IMR-90 (cell line): ENCODE measurements around the gene PSEN2. TPM values are rescaled to one million over a fixed set of nuclear protein-coding genes. Genes with fewer than 3 reads are reported as not detected.

ENCODE experiments used
- ATAC-seq: fragments of 200-7000 bp; cut with Tn5 transposase; 2 replicates; pipeline ENCODE4 v1.9.1; 2020; ENCODE audit warnings: low read depth, mild to moderate bottlenecking, moderate library complexity
- BruUV-seq: library from RNA; stranded (reverse); fragments of 400-500 nt; replicated peaks from 2 replicates; lab custom pipeline; 2021; lab: Mats Ljungman, UMichigan
- CTCF ChIA-PET: fragments of 300-600 bp; formaldehyde crosslinking; extraction: SDS; loops from one replicate; lab custom pipeline; 2021; ENCODE audit warnings: antibody characterized with exemption; lab: Yijun Ruan, JAX
- POLR2A ChIA-PET: fragments of 300-600 bp; sonication (Branson Sonifier 250); formaldehyde crosslinking; loops from one replicate; lab custom pipeline; 2022; ENCODE audit warnings: antibody characterized with exemption; ENCODE audit not compliant: unreplicated experiment; lab: Charles Lee
- DNase-seq: peaks from one replicate; pipeline ENCODE4 v3.0.0; 2013
- H2AFZ ChIP-seq: replicated peaks from 2 replicates; pipeline ENCODE3; 2013; ENCODE audit warnings: low read length, mild to moderate bottlenecking; ENCODE audit not compliant: poor library complexity
- H2AK5ac ChIP-seq: 2 replicates; pipeline ENCODE4 v1.6.1; 2013; ENCODE audit warnings: low read depth, low read length, inconsistent platforms
- H2AK9ac ChIP-seq: replicated peaks from 2 replicates; pipeline ENCODE3; 2013; ENCODE audit warnings: mild to moderate bottlenecking, low read depth, low read length, moderate library complexity; ENCODE audit not compliant: poor library complexity
- H2BK120ac ChIP-seq: 2 replicates; pipeline ENCODE4 v1.6.1; 2013; ENCODE audit warnings: low read depth, low read length, inconsistent platforms
- H2BK15ac ChIP-seq: 3 replicates; pipeline ENCODE4 v1.6.1; 2013; ENCODE audit warnings: low read depth, low read length, inconsistent platforms
- H2BK20ac ChIP-seq: 2 replicates; pipeline ENCODE4 v1.6.1; 2013; ENCODE audit warnings: low read depth, mild to moderate bottlenecking, inconsistent platforms, low read length, moderate library complexity
- H2BK5ac ChIP-seq: 2 replicates; pipeline ENCODE4 v1.6.1; 2013; ENCODE audit warnings: mild to moderate bottlenecking, low read depth, low read length, inconsistent platforms; ENCODE audit not compliant: poor library complexity, severe bottlenecking
- H3K14ac ChIP-seq: replicated peaks from 2 replicates; pipeline ENCODE4 v1.6.1; 2013; ENCODE audit warnings: low read depth, low read length, inconsistent platforms
- H3K18ac ChIP-seq: 2 replicates; pipeline ENCODE4 v1.6.1; 2013; ENCODE audit warnings: low read depth, low read length, control low read depth
- H3K23ac ChIP-seq: 2 replicates; pipeline ENCODE4 v1.6.1; 2013; ENCODE audit warnings: low read depth, low read length, inconsistent platforms
- H3K27ac ChIP-seq: 2 replicates; pipeline ENCODE4 v1.5.1; 2013; ENCODE audit warnings: mild to moderate bottlenecking, control low read depth, low read length; ENCODE audit not compliant: insufficient read depth
- H3K27me3 ChIP-seq: 2 replicates; pipeline ENCODE4 v1.6.1; 2013; ENCODE audit warnings: low read length; ENCODE audit not compliant: control insufficient read depth, insufficient read depth
- H3K36me3 ChIP-seq: 2 replicates; pipeline ENCODE4 v1.6.1; 2013; ENCODE audit warnings: low read length, mixed read lengths; ENCODE audit not compliant: control insufficient read depth, insufficient read depth
- H3K4ac ChIP-seq: 2 replicates; pipeline ENCODE4 v1.6.1; 2013; ENCODE audit warnings: low read depth, low read length, inconsistent platforms
- H3K4me1 ChIP-seq: 2 replicates; pipeline ENCODE4 v1.6.1; 2013; ENCODE audit warnings: low read length, mixed read lengths; ENCODE audit not compliant: control insufficient read depth, insufficient read depth
- H3K4me2 ChIP-seq: 2 replicates; pipeline ENCODE4 v1.6.1; 2013; ENCODE audit warnings: low read depth, mild to moderate bottlenecking, control low read depth, low read length, moderate library complexity
- H3K4me3 ChIP-seq: 2 replicates; pipeline ENCODE4 v1.5.1; 2013; ENCODE audit warnings: low read depth, mild to moderate bottlenecking, control low read depth, low read length, moderate library complexity; ENCODE audit not compliant: insufficient read depth
- H3K56ac ChIP-seq: 2 replicates; pipeline ENCODE4 v1.6.1; 2013; ENCODE audit warnings: low read length, inconsistent platforms; ENCODE audit not compliant: insufficient read depth; ENCODE audit errors: extremely low read depth
- H3K79me1 ChIP-seq, 2 experiments: 2 replicates each; pipeline ENCODE4 v1.6.1; 2013; ENCODE audit warnings: low read length in 2 of 2, inconsistent platforms in 1 of 2, low read depth in 1 of 2
- H3K9ac ChIP-seq: 2 replicates; pipeline ENCODE4 v1.6.1; 2013; ENCODE audit warnings: low read depth, low read length, control low read depth
- H3K9me1 ChIP-seq: 2 replicates; pipeline ENCODE4 v1.6.1; 2013; ENCODE audit warnings: low read length, inconsistent platforms; ENCODE audit not compliant: insufficient read depth
- H3K9me3 ChIP-seq: 2 replicates; pipeline ENCODE4 v1.6.1; 2013; ENCODE audit warnings: low read length; ENCODE audit not compliant: control insufficient read depth, insufficient read depth
- H4K20me1 ChIP-seq: 2 replicates; pipeline ENCODE4 v1.6.1; 2013; ENCODE audit warnings: low read length, inconsistent platforms; ENCODE audit not compliant: insufficient read depth
- H4K5ac ChIP-seq: 2 replicates; pipeline ENCODE4 v1.6.1; 2013; ENCODE audit warnings: mild to moderate bottlenecking, low read depth, low read length, control low read depth
- H4K8ac ChIP-seq, 2 experiments: 2 replicates each; pipeline ENCODE4 v1.6.1; 2013; ENCODE audit warnings: low read depth in 2 of 2, low read length in 2 of 2, control low read depth in 1 of 2, inconsistent platforms in 1 of 2
- H4K91ac ChIP-seq: 2 replicates; pipeline ENCODE4 v1.6.1; 2013; ENCODE audit warnings: low read depth, low read length, inconsistent platforms; ENCODE audit not compliant: insufficient read depth
- RCOR1 ChIP-seq: IDR thresholded peaks from 2 replicates; pipeline ENCODE4 v1.6.1; 2012; ENCODE audit warnings: mild to moderate bottlenecking, low read length, improper control_type of control experiment; ENCODE audit not compliant: insufficient replicate concordance
- WGBS, 2 experiments: methylation state at CpG; one replicate each; pipeline versions ENCODE4 v1.1.5 to v1.1.7; 2013; ENCODE audit warnings: missing lambda C conversion rate in 2 of 2; ENCODE audit not compliant: insufficient read length in 1 of 2; ENCODE audit errors: extremely low coverage in 2 of 2; 5-methylcytosine and 5-hydroxymethylcytosine counted together
- dilution Hi-C: fragments of 300-500 bp; cut with HindIII; formaldehyde crosslinking; loops from one replicate; pipeline ENCODE4 v1.14.3; 2018; ENCODE audit warnings: low sequenced_read_pairs; ENCODE audit not compliant: unreplicated experiment
- in situ Hi-C: fragments of 300-500 bp; cut with MboI; formaldehyde crosslinking; loops from 3 replicates; pipeline ENCODE4 v1.14.3; 2019; ENCODE audit warnings: low sequenced_read_pairs, inconsistent platforms, mixed read lengths
- intact Hi-C: fragments of 100-400 bp; cut with micrococcal nuclease; formaldehyde crosslinking; loops from 2 replicates; pipeline ENCODE4 v1.10.0; 2022
- polyA plus RNA-seq, 3 experiments: library from polyadenylated mRNA; depleted of rRNA; stranded (reverse); fragments of >200 nt; gene quantifications; 2 replicates each; pipeline ENCODE4 v1.2.3, GENCODE V29; 2012; ENCODE audit warnings: low replicate concordance in 1 of 3
- total RNA-seq: library from RNA; depleted of rRNA; stranded (reverse); fragments of >200 nt; gene quantifications from 2 replicates; pipeline ENCODE4 v1.2.3, GENCODE V29; 2012

Gene PSEN2
- total and polyA plus RNA-seq, 2 of the 4 experiments (the other 2 are of a cell fraction): 15.0 to 24.4 TPM

DNA sequence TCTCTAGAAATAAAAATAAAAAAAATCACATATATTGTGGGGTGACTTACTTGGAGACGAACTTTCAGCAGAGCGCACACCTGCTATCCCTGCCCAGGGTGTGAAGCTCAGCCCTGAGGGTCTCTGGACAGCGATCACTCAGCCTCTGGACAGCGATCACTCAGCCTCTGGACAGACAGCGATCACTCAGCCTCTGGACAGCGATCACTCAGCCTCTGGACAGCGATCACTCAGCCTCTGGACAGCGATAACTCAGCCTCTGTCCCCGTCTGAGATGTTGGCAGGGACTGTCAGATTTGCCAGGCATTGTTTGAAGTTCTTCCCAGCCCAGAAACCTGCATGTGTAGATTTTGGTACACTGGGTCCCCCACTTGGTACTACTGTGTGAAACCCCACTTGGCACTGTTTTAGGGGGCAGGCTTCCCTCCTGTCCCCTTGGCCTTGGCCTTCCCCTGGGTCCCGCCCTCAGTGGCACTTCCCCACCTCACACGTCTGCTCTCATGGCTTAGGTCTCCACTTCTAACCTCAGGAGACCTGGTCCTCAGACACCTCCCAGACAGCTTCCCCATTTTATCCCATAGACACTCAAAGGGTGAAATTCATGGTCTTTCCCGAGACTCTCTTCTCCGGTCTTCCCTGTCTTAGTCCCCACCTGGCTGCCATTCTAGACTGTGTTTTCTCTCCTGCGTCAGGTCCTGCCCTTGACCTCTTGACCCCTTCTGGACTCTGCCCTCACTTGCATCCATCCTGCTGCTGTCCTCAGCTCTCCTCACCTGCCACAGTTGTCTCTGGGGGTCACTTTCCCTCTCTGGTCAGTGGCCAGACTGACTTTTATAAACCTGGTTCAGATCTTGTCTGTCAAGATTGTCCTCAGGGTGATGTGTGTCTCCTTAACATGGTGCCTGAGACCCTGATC, 10.2 kb downstream of the PSEN2 start:
- no peak for TF ChIP-seq RCOR1
- Histone ChIP-seq H2BK5ac (no peak overlapping the region), H3K27me3 (no peaks in the 10 kb centered on the region), H2AK9ac (no peak overlapping the region), H3K14ac (no peak overlapping the region), H2AK5ac (no peak overlapping the region; the same call in 1 of the 2 replicates), H4K20me1 (peaks cover 3% of the 10 kb centered on the region; the same call in 1 of the 2 replicates), H2BK120ac (no peak overlapping the region), H3K9me3 (no peaks in the 10 kb centered on the region), H3K4me2 (no peak overlapping the region), H4K8ac (no peak overlapping the region), H2BK15ac (no peak overlapping the region), H4K5ac (no peak overlapping the region), H3K27ac (no peak overlapping the region), H3K56ac (no peak overlapping the region), H2AFZ (no peak overlapping the region), H3K18ac (no peak overlapping the region), H3K4ac (no peak overlapping the region), H3K23ac (no peak overlapping the region), H3K4me3 (no peak overlapping the region), H3K9me1 (peaks cover 23% of the 10 kb centered on the region), H3K36me3 (peaks cover 3% of the 10 kb centered on the region; the same call in 1 of the 2 replicates), H4K91ac (no peak overlapping the region), H3K79me1 (peaks cover 0 to 11% of the 10 kb centered on the region in 2 experiments; a peak in 1 of 4 replicates), H2BK20ac (no peak overlapping the region), H3K9ac (no peak overlapping the region), H3K4me1 (peaks cover 13% of the 10 kb centered on the region)
- dilution Hi-C loops: no loop called here
- intact Hi-C loops: no loop called here
- WGBS, 2 experiments: 96% methylated on average over 8 of the region's 14 CpGs; no CpG with 5 or more reads in 1 of the 2 experiments
- CTCF ChIA-PET: interaction anchor here (0.6 kb wide), 1 partner anchor 51 kb away, joined by 4 read pairs; no protein-coding TSS in a partner anchor
- ATAC-seq (no peak), DNase-seq (no peak)
- POLR2A ChIA-PET: no interaction called here
- in situ Hi-C loops: no loop called here
- BruUV-seq: no TSS peak
